Measurements from ENCODE around the gene ARSI.

The ARSI gene

GRCh38 chr5:150326707-150327106 is 24.0 kb upstream of the ARSI start:
- no peak for DNase-seq (ENCODE audit: low spot score)

DNA sequence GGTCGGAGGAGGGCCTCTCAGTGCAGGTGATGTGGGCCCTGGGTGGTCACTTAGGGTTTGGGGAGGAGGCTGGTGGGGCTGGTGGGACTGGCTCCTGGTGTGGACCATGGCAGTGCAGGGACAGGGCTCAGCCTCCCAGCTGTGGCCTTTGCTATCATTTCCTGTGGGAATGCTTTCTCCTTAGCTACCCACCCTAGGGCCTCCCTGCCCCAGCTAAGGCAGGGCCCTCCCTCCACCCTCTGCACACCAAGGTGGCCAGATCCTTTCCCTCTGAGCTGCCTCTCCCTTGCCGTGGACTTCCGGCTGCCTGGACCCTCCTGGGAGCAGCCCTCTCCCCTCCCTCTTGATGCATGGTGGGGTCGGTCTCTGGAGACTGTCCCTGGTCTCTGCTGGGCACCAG is 22.7 kb upstream of the ARSI start:
- no peak for DNase-seq (ENCODE audit: low spot score)

GRCh38 chr5:150323819-150324218 is 21.1 kb upstream of the ARSI start:
- DNase-seq (ENCODE audit: low spot score) = no peak

- no peak for DNase-seq (ENCODE audit: low spot score)
Measured at GRCh38 chr5:150323092-150323491, 20.4 kb upstream of the ARSI start.

DNA sequence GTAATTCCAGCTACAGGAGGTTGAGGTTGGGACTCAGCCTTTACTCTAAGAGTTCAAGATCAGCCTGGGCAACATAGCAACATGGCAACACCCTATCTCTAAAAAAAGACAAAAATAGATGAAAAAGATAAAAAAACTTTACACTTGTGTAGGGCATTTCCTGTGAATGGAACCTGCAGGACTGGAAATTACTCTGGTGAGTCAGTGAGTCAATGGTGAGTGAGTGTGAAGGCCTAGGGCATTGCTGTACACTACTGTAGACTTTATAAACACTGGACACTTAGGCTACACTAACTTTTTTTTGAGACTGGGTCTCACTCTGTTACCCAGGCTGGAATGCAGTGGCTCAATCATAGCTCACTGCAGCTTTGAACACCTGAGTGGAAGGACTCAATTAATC is 19.5 kb upstream of the ARSI start:
- no peak for DNase-seq (ENCODE audit: low spot score)

DNA sequence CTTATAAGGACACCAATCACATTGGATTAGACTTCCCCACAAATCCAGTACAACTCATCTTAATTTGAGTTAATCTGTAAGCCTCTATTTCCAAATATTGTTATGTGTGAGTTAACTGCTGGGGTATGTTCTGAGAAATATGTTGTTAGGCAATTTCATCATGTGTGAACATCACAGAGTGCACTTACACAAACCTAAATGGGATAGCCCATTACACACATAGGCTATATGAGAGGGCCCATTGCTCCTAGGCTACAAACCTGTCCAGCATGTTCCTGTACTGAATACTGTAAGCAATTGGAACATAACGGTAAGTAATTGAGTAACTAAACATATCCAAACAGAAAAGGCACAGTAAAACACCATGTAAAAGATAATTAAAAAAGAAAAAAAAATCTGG is 19.1 kb upstream of the ARSI start:
- DNase-seq (ENCODE audit: low spot score) = no peak

DNA sequence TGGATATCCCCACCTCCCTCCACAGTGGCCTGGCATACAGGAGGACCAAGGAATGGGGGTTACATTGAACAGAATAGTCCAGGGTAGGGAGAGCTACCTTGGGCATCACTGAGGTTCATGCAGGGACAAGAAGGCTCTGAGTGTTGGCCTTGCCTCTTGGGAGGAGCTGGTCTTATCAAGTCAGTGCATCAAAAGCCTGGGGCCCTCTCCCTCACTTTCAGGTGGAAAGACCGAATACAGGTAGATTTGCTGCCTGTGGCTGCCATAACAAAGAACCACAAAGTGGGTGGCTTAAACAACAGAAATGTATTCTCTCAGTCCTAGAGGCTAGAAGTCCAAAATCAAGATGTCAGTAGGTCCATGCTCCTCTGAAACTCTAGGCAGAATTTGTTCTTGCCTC is 18.5 kb upstream of the ARSI start:
- DNase-seq (ENCODE audit: low spot score) = no peak

DNA sequence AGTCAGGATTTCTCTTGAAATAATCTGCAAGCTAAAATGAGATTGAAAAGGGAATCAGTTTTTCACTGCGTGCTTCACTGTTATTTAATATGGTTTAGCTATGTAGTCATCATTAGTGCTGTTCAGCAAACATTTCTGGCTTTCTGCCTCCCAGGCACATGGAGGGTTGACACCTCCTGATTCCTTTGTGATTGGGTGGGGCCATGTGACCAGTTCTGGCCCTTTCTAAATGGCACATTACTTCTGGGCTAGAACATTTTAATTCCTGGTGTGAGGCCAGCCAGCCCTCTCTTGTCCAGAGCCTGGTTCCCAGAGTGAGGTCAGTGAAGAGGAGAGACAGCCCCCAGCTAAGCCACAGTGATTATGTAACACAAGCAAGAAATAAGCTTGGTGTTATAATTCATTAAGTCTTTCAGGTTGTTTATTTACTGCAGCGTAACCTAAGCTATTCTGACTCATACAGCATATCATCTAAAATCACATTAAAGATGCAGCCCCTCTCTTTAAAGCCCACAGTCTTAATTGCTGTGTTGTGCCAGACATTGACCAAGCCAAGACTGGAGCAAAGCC is 17.4 kb upstream of the ARSI start:
- no peak for DNase-seq (ENCODE audit: low spot score)

DNA sequence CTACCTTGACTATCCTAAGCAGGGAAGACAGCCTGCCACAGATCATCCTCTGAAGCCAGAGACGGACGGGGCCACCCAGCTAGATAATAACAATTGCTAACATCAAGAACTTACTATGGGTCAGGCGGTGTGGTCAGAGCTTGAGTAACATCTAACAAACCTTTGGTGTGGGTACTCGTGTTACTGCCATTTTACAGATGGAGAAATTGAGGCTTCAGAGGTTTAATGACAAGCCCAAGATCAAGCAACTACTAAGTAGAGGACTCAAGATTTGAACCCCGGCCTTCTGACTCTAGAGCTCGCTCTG is 16.7 kb upstream of the ARSI start:
- DNase-seq (ENCODE audit: low spot score) = no peak

DNA sequence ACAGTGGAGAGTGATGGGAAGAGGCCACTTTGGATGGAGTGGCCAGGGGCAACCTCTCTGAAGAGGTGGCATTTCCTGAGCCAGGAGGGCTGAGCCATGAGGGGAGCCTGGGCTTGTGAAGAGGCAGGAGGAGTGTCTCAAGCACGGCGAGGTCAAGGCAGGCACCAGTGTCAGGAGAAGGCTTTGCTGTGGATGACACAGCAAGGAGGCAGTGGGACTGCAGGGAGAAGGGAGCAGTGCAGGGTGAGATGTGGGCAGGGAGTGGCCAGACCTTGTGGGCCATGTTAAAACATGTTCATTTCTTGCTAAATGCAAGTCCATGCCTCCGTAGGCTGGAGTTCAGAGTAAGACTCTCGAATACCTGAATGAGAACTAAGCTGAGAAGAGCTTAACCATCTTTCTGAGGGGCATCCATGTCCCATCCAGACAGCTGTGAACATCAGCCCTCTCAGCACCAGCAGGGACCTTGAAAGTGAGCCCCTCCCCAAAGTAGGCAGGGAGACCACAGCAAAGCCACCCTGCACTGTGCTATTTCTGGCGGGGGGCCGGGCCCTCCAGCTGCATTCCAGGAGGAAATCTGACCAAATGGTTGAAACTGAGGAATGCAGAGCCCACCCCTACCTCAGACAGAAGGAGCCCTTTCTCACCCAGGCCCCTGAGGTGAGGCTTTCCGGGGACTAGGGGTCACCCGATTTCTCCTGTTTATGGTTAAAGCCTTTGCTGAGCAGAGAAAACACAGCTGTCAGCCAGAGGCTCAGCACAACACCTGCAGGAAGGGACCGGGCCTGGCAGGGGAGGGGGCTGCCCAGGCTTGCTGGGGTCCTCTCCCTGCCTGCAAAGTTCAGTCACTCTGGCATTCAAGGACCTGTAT is 16.1 kb upstream of the ARSI start:
- DNase-seq (ENCODE audit: low spot score) = no peak

DNA sequence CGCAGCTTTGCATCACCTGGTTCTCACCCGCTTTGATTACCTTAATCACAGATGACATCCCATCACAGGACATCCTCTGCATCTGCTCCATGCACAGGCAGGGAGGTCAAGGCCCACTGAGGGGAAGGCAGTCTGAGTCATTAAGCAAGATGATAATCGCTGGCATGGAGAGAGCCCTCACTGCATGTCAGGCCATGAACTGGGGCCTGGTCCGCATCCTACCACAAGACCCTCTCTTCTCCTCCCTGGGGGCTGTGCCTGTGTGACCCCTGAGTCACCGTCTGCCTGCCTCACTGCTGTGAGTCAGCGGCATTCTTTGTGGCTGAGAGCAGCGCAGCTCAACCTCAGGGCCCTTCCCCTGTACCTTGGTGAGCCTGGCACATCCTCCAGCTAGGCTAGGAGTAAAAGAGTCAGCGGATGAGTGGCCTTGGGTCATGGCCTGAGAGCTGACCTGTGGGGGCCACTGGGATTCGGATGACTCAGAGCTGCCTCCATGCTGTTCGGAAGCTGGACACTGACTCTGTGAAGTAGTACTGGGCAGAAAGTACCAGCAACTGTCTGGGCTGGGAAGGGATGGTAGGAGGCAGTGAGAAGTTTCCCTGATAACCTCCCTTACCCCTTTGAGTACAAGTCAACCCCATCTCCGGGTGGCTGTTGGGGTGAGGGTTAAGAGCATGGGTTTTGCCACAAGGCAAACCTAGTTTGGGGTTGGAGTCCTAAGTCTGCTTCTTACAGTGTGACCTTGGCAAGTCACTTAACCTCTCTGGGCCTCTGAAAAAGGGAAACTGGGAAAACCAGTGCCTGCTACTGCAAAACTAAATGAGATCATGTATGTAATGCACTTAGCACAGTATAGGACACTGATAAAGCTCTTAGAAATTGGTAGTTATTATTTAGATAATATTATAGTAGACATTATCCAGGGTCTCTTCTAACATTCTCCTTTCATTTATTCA is 14.6 kb upstream of the ARSI start:
- peak; percentile 89 for DNase-seq (ENCODE audit: low spot score)

- DNase-seq (ENCODE audit: low spot score) = no peak
Measured at GRCh38 chr5:150316320-150316719, 13.6 kb upstream of the ARSI start.

- DNase-seq (ENCODE audit: low spot score) = no peak
Measured at GRCh38 chr5:150315245-150315644, 12.5 kb upstream of the ARSI start.

DNA sequence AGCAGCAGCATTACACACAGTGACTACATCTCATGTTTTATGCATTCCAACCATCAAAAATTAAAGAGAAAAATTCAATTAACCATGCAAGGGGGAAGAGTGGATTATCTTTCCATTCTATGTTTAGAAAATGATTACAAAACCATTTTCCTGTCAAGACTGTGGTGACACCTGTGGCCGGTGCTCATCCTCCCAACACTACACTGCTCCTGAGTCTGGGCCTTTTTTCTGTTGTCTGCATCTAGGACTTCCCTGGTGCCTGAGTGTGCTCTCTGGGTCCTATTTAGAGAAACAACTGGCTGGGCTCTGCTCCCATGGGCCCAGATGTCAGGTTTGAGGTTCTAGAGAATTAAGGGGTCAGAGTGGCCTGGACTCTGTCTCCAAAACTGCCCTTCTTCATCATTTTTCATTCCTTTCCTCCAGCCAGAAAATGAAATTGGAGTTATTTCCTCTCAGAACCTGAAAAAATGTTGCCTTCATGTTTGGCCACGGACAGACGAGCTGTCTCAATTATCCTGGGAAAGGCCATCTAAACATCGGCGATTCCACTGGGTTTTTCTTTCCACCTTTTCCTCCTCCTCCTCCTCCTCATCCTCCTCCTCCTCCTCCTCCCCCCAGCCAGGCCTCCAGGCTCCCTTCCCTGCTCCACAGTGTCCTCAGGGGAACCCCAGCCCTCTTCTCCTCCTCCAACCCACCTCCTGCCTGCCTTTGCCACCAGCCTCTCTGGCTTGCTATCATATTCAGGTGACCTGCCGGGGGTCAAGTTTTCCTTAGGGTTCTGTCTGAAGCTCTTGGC is 11.4 kb upstream of the ARSI start:
- DNase-seq (ENCODE audit: low spot score) = no peak

GRCh38 chr5:150313501-150313900 is 10.8 kb upstream of the ARSI start:
- DNase-seq (ENCODE audit: low spot score) = no peak

- no peak for DNase-seq (ENCODE audit: low spot score)
Measured at GRCh38 chr5:150312518-150312917, 9.8 kb upstream of the ARSI start.

DNA sequence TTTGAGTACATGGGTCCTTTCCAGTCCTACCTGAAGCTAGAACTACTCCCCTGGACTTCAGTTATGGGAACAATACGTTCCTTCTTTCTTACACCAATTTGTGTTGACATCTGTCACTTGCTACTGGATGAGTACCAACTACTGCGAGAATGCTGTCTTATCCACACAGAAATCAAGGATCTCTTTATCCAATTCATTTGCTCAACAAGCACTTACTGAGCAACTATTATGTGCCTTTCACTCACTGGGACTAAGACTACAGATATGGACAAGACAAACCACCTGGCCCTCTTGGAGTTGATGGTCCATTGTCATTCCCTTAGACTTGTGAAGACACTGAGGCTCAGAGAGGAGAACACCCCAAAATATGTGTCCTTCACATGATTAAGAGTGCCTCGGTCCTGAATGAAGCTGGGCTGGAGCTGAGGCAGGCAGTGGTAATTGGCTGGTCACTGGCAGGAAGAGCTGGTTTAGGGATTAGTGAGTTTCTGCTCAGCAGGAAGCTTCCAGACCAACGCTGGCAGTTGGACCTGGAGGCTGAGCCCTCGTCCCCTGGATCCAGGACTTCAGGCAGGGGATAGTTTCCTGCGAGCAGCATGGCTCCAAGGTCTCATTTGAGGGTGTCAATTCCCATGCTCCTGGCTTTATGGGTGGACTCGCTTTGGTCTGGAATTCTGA is 8.4 kb upstream of the ARSI start:
- DNase-seq (ENCODE audit: low spot score) = no peak

DNA sequence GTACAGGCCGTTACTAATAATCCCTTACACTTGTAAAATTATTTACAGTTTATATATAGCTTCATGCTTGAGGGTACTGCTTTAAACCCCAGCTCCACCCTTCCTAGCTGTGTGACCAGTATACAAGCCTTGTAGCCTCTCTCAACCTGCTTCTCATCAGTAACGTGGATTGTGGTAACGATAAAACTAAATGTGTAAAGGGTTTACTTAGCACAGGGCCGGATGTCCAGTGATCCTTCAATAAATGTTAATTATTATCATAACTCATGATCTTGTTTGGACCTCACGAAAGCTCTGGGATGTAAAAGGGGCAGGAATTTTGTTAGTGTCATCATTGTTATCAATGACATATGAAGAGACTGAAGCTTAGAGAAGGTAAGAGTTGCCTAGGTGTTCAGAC is 7.5 kb upstream of the ARSI start:
- DNase-seq (ENCODE audit: low spot score) = no peak

DNA sequence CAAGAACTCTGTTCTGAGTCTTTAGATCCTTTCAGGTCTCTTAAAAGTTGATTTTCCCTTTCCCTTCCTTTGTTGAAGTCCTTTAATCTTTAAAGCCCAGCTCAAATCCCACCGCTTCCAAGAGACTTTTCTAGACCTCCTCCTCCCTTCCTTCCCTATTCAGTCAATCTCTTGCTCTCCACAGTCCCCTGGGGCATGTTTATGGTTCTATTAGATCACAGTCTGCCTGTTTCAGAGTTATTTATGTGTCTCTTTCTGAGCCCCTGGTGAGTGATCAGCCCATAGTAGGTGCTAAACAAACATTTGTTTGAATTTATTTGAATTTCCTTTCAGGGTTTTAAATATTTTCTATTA is 7.2 kb upstream of the ARSI start:
- DNase-seq (ENCODE audit: low spot score) = no peak

DNA sequence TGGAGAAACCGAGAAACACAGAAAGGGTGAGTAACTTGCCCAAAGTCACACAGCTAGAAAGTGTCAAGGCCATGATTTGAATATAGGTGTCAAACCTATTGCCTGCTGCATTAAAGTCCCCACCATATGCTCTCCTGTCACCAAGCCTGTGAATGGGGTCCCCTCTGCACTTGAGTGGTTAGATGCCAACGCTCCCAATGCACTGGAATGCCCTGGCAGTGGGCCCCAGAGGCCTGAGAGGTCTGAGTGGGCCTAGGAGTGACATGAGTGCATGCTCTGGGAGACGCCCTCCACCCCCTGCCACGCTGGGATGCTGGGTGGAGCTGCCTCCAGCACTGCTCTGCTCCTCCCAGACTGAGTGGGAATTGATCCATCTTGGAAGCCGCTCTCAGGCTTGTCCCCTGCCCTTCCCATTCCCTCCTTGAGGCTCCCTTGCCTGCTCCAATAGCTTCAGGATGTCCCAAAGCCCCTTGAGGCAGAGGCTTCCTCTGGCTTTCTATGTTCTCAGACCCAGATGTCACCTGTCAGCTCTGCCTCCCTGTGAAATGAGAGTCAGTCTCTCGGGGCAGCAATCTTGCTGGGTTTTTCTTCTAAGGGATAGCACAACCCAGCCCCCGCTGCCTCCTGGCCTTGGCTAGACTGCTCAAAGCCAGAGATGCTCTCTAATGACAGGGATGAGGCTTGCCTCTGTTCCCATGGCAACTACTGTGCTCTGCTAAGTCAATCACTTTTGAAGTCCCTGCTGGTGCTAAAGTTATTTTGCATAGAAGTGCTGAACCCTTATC is 6.6 kb upstream of the ARSI start:
- DNase-seq (ENCODE audit: low spot score) = no peak

Measured in hepatic stellate cell (primary cell).